HepG2 (cell line): Measurements from ENCODE around the gene PRKCZ. TPM values are rescaled to one million over a fixed set of nuclear protein-coding genes. Genes with fewer than 3 reads are reported as not detected.

Experiments
- ATF7 ChIP-seq, 2 experiments: fragments of 450-650 bp in 1 of 2; sonication (generic) in 1 of 2; formaldehyde crosslinking in 1 of 2; IDR thresholded peaks; 2 replicates each; pipeline versions ENCODE4 v1.4.0 to v1.6.1; 2016 to 2020; ENCODE audit warnings: antibody characterized with exemption in 1 of 2, mild to moderate bottlenecking in 1 of 2, missing genetic modification reagents in 1 of 2
- BCL6 ChIP-seq: IDR thresholded peaks from 2 replicates; pipeline ENCODE4 v1.6.1; 2016; ENCODE audit warnings: missing genetic modification reagents, missing compliant biosample characterization
- CBX1 ChIP-seq: IDR thresholded peaks from one replicate; pipeline ENCODE4 v1.6.1; 2016; ENCODE audit warnings: antibody characterized with exemption, low read depth
- DNMT3B ChIP-seq: conservative IDR thresholded peaks from 2 replicates; pipeline ENCODE4 v1.6.1; 2016; ENCODE audit warnings: missing biosample characterization, control low read depth
- KDM5B ChIP-seq: sonication (generic); formaldehyde crosslinking; IDR thresholded peaks from 2 replicates; pipeline ENCODE4 v1.4.0; 2020; ENCODE audit warnings: missing genetic modification reagents, mild to moderate bottlenecking, borderline replicate concordance
- RNF2 ChIP-seq: fragments of 450-650 bp; conservative IDR thresholded peaks from 2 replicates; pipeline ENCODE4 v1.6.1; 2016; ENCODE audit warnings: low read depth
- SMAD9 ChIP-seq: sonication (generic); formaldehyde crosslinking; IDR thresholded peaks from 2 replicates; pipeline ENCODE4 v1.5.1; 2020; ENCODE audit warnings: mild to moderate bottlenecking, missing genetic modification reagents
- SNAI1 ChIP-seq: sonication (generic); formaldehyde crosslinking; IDR thresholded peaks from 2 replicates; pipeline ENCODE4 v1.5.0; 2020; ENCODE audit warnings: mild to moderate bottlenecking, missing genetic modification reagents, borderline replicate concordance
- SP2 ChIP-seq: sonication (generic); formaldehyde crosslinking; IDR thresholded peaks from 2 replicates; pipeline ENCODE4 v1.5.1; 2020; ENCODE audit warnings: mild to moderate bottlenecking, missing genetic modification reagents
- ZBTB7A ChIP-seq: sonication (generic); formaldehyde crosslinking; IDR thresholded peaks from 2 replicates; pipeline ENCODE4 v1.8.0; 2022; ENCODE audit warnings: mild to moderate bottlenecking, missing genetic modification reagents
- ZFP36L2 ChIP-seq: sonication (generic); formaldehyde crosslinking; IDR thresholded peaks from 2 replicates; pipeline ENCODE4 v1.4.0; 2020; ENCODE audit warnings: missing genetic modification reagents
- ZNF101 ChIP-seq: sonication (generic); formaldehyde crosslinking; IDR thresholded peaks from 2 replicates; pipeline ENCODE4 v1.4.0; 2020; ENCODE audit warnings: mild to moderate bottlenecking, low read depth, missing genetic modification reagents, borderline replicate concordance
- ZNF121 ChIP-seq: sonication (generic); formaldehyde crosslinking; IDR thresholded peaks from 2 replicates; pipeline ENCODE4 v1.5.0; 2020; ENCODE audit warnings: mild to moderate bottlenecking, missing genetic modification reagents
- ZNF3 ChIP-seq: IDR thresholded peaks from 2 replicates; pipeline ENCODE4 v1.7.0; 2017; ENCODE audit warnings: inconsistent platforms
- ZNF431 ChIP-seq: sonication (generic); formaldehyde crosslinking; IDR thresholded peaks from 2 replicates; pipeline ENCODE4 v1.9.0; 2022; ENCODE audit warnings: missing genetic modification reagents, low read depth, mild to moderate bottlenecking, borderline replicate concordance
- ZNF709 ChIP-seq: sonication (generic); formaldehyde crosslinking; IDR thresholded peaks from 2 replicates; pipeline ENCODE4 v1.5.0; 2020; ENCODE audit warnings: mild to moderate bottlenecking, missing genetic modification reagents
- ZNF775 ChIP-seq: sonication (generic); formaldehyde crosslinking; IDR thresholded peaks from 2 replicates; pipeline ENCODE4 v1.4.0; 2020; ENCODE audit warnings: missing genetic modification reagents, mild to moderate bottlenecking, moderate library complexity, borderline replicate concordance
- polyA plus RNA-seq, 8 experiments: library from polyadenylated mRNA; depleted of rRNA in 3 of 8; stranded (reverse) in 7 of 8; unstranded in 1 of 8; fragments of >200 nt; fragmentation: Illumina TruSeq in 4 of 8; extraction: Trizol in 4 of 8; gene quantifications; 2 replicates each; pipeline versions ENCODE4 v1.2.1 to v1.2.3, GENCODE V29; 2011 to 2016; ENCODE audit warnings: low read depth in 4 of 8, missing spikeins in 1 of 8, mixed read lengths in 1 of 8; ENCODE audit not compliant: insufficient read depth in 1 of 8
- total RNA-seq, 5 experiments: library from RNA; depleted of rRNA; stranded (reverse); fragments of >200 nt; fragmentation: Illumina TruSeq; extraction: Trizol; gene quantifications; 2 replicates each; pipeline ENCODE4 v1.2.3, GENCODE V29; 2016; ENCODE audit warnings: low read depth in 1 of 5
- TF ChIP-seq, protein P1 (sequence below): sonication (generic); formaldehyde crosslinking; IDR thresholded peaks from 2 replicates; pipeline ENCODE4 v1.5.0; 2020; ENCODE audit warnings: mild to moderate bottlenecking, missing genetic modification reagents
- TF ChIP-seq, protein P2 (sequence below): IDR thresholded peaks from 2 replicates; pipeline ENCODE4 v1.6.1; 2016; ENCODE audit warnings: mild to moderate bottlenecking
- TF ChIP-seq, protein P3 (sequence below): sonication (generic); formaldehyde crosslinking; IDR thresholded peaks from 2 replicates; pipeline ENCODE4 v1.9.0; 2022; ENCODE audit warnings: missing genetic modification reagents, mild to moderate bottlenecking, borderline replicate concordance
- TF ChIP-seq, protein P4 (sequence below): sonication (generic); formaldehyde crosslinking; IDR thresholded peaks from 2 replicates; pipeline ENCODE4 v1.8.1; 2022; ENCODE audit warnings: low read depth, mild to moderate bottlenecking, missing genetic modification reagents

PRKCZ gene
- total and polyA plus RNA-seq, 2 of the 13 experiments (the other 11 are each of a cell fraction or from before 2014, with no cell fraction given), result 34.7 to 85.2 TPM

DNA sequence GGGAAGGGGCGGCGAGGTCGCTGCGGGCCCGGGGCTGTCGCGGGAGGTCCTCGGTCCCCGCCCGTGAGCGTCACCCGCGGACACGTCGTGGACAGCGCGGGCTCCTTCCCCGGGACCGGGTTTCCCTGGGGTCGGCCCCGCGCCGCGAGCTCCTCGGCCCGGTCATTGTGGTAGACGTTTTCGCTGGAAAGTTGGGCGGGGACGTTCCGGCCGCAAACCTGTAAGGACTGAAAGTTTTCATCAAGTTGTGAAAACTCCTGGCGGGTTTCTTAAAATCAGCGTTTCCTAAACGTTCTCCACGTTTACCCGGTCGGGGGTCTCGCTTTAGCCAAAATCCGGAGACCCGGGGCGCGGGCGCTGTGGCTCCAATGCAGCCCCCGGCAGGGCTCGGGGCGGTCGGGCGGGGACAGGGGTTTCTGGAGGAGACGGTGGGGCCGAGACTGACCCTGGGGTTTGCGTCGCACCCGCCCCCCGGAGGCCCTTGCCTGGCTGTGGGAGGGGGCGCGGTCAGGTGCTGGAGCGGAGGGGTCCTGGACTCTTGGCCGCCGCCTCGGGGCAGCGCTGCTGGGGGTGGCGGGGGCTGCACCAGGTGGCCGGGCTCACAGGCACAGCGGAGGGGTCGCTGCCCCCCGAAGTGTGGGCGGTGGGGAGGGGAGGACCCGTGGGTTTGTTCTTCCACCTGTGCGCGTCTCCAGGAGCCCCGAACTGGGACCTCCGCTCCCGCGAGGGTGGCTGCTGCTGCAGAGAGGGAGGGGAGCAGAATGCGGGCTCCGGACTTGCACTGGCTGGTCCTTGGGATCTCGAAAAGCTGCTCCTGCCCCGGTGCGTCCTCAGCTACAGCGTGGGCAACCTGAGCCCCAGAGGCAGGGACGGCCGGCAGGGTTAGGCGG is 827 bp downstream of the PRKCZ start (continued):
- TF ChIP-seq, protein P1, sequence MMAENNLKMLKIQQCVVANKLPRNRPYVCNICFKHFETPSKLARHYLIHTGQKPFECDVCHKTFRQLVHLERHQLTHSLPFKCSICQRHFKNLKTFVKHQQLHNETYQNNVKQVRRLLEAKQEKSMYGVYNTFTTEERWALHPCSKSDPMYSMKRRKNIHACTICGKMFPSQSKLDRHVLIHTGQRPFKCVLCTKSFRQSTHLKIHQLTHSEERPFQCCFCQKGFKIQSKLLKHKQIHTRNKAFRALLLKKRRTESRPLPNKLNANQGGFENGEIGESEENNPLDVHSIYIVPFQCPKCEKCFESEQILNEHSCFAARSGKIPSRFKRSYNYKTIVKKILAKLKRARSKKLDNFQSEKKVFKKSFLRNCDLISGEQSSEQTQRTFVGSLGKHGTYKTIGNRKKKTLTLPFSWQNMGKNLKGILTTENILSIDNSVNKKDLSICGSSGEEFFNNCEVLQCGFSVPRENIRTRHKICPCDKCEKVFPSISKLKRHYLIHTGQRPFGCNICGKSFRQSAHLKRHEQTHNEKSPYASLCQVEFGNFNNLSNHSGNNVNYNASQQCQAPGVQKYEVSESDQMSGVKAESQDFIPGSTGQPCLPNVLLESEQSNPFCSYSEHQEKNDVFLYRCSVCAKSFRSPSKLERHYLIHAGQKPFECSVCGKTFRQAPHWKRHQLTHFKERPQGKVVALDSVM, result no peak
- TF ChIP-seq ZNF121 (peak; percentile 94), DNMT3B (no peak), BCL6 (no peak), ATF7 (IDR thresholded peaks at IDR 0.05) (no peak), ATF7 (CRISPR knock-in tag; IDR thresholded peaks at IDR 0.05) (no peak), SP2 (CRISPR knock-in tag) (no peak), ZNF3 (CRISPR knock-in tag) (no peak), KDM5B (no peak), SMAD9 (no peak), ZNF709 (no peak), CBX1 (no peak), ZNF101 (no peak), ZNF431 (CRISPR knock-in tag) (no peak), RNF2 (no peak), SNAI1 (CRISPR knock-in tag) (no peak), ZBTB7A (CRISPR knock-in tag) (peak; percentile 40; the same call in 1 of the 2 replicates), ZFP36L2 (CRISPR knock-in tag) (no peak), ZNF775 (CRISPR knock-in tag) (no peak)
- TF ChIP-seq, protein P2, sequence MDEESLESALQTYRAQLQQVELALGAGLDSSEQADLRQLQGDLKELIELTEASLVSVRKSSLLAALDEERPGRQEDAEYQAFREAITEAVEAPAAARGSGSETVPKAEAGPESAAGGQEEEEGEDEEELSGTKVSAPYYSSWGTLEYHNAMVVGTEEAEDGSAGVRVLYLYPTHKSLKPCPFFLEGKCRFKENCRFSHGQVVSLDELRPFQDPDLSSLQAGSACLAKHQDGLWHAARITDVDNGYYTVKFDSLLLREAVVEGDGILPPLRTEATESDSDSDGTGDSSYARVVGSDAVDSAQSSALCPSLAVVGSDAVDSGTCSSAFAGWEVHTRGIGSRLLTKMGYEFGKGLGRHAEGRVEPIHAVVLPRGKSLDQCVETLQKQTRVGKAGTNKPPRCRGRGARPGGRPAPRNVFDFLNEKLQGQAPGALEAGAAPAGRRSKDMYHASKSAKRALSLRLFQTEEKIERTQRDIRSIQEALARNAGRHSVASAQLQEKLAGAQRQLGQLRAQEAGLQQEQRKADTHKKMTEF (CRISPR knock-in tag), result no peak; the same call in 1 of the 2 replicates
- TF ChIP-seq, protein P3, sequence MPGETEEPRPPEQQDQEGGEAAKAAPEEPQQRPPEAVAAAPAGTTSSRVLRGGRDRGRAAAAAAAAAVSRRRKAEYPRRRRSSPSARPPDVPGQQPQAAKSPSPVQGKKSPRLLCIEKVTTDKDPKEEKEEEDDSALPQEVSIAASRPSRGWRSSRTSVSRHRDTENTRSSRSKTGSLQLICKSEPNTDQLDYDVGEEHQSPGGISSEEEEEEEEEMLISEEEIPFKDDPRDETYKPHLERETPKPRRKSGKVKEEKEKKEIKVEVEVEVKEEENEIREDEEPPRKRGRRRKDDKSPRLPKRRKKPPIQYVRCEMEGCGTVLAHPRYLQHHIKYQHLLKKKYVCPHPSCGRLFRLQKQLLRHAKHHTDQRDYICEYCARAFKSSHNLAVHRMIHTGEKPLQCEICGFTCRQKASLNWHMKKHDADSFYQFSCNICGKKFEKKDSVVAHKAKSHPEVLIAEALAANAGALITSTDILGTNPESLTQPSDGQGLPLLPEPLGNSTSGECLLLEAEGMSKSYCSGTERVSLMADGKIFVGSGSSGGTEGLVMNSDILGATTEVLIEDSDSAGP, result no peak
- TF ChIP-seq, protein P4, sequence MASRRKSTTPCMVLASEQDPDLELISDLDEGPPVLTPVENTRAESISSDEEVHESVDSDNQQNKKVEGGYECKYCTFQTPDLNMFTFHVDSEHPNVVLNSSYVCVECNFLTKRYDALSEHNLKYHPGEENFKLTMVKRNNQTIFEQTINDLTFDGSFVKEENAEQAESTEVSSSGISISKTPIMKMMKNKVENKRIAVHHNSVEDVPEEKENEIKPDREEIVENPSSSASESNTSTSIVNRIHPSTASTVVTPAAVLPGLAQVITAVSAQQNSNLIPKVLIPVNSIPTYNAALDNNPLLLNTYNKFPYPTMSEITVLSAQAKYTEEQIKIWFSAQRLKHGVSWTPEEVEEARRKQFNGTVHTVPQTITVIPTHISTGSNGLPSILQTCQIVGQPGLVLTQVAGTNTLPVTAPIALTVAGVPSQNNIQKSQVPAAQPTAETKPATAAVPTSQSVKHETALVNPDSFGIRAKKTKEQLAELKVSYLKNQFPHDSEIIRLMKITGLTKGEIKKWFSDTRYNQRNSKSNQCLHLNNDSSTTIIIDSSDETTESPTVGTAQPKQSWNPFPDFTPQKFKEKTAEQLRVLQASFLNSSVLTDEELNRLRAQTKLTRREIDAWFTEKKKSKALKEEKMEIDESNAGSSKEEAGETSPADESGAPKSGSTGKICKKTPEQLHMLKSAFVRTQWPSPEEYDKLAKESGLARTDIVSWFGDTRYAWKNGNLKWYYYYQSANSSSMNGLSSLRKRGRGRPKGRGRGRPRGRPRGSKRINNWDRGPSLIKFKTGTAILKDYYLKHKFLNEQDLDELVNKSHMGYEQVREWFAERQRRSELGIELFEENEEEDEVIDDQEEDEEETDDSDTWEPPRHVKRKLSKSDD (CRISPR knock-in tag), result no peak
